H1 (cell line): ENCODE measurements around the gene KLK10. TPM values are rescaled to one million over a fixed set of nuclear protein-coding genes. Genes with fewer than 3 reads are reported as not detected.

ENCODE experiments used
- CTCF ChIA-PET: fragments of 300-600 bp; sonication (Branson Sonifier 250); formaldehyde crosslinking; loops from one replicate; lab custom pipeline; 2021; ENCODE audit not compliant: partially characterized antibody; lab: Charles Lee
- POLR2A ChIA-PET: fragments of 300-600 bp; sonication (Branson Sonifier 250); formaldehyde crosslinking; loops from one replicate; lab custom pipeline; 2021; ENCODE audit warnings: inconsistent platforms; ENCODE audit not compliant: partially characterized antibody; lab: Charles Lee
- DNase-seq, 2 experiments: peaks; one replicate each; pipeline versions ENCODE4 v3.0.0 to v3.0.0-alpha.2; 2010 to 2022; ENCODE audit warnings: low spot score in 2 of 2, low read depth in 1 of 2, mixed read lengths in 1 of 2
- FAIRE-seq: peaks from 2 replicates; lab custom pipeline; 2011; peaks lifted over from hg19 to GRCh38; lab: Jason Lieb, UNC
- H2AFZ ChIP-seq: 2 replicates; pipeline ENCODE4 v1.8.1; 2012; ENCODE audit warnings: low read length, inconsistent platforms
- H2AK5ac ChIP-seq: 2 replicates; pipeline ENCODE4 v1.6.1; 2013; ENCODE audit warnings: low read depth, low read length
- H2BK120ac ChIP-seq: replicated peaks from 2 replicates; pipeline ENCODE3; 2013; ENCODE audit warnings: low read depth, low read length, inconsistent platforms
- H2BK12ac ChIP-seq: 2 replicates; pipeline ENCODE4 v1.6.1; 2013; ENCODE audit warnings: low read depth, low read length
- H2BK15ac ChIP-seq: 2 replicates; pipeline ENCODE4 v1.6.1; 2013; ENCODE audit warnings: low read length
- H2BK20ac ChIP-seq: 2 replicates; pipeline ENCODE4 v1.6.1; 2013; ENCODE audit warnings: low read length
- H2BK5ac ChIP-seq: 2 replicates; pipeline ENCODE4 v1.6.1; 2013; ENCODE audit warnings: low read depth, low read length
- H3K14ac ChIP-seq: 2 replicates; pipeline ENCODE4 v1.6.1; 2013; ENCODE audit warnings: inconsistent platforms; ENCODE audit not compliant: insufficient read length
- H3K18ac ChIP-seq: 2 replicates; pipeline ENCODE4 v1.6.1; 2013; ENCODE audit warnings: low read length; ENCODE audit errors: extremely low read depth
- H3K23ac ChIP-seq: 2 replicates; pipeline ENCODE4 v1.6.1; 2013; ENCODE audit warnings: inconsistent platforms; ENCODE audit not compliant: insufficient read length
- H3K23me2 ChIP-seq: 2 replicates; pipeline ENCODE4 v1.6.1; 2013; ENCODE audit warnings: low read depth, low read length
- H3K27ac ChIP-seq: 2 replicates; pipeline ENCODE4 v1.6.1; 2011; ENCODE audit warnings: low read depth, low read length, inconsistent platforms
- H3K27me3 ChIP-seq, 4 experiments: replicated peaks in 1 of 4; 1 replicate in 1 of 4; 2 replicates in 3 of 4; pipeline versions ENCODE4 v1.6.1 to v1.8.1; 2011 to 2013; ENCODE audit warnings: low read length in 3 of 4, mild to moderate bottlenecking in 3 of 4, inconsistent platforms in 2 of 4, mixed read lengths in 2 of 4, moderate library complexity in 1 of 4; ENCODE audit not compliant: control insufficient read depth in 3 of 4, insufficient read depth in 3 of 4; ENCODE audit errors: extremely low read depth in 1 of 4
- H3K36me3 ChIP-seq, 4 experiments: 2 replicates each; pipeline versions ENCODE4 v1.6.1 to v1.8.1; 2011 to 2013; ENCODE audit warnings: mild to moderate bottlenecking in 4 of 4, low read length in 3 of 4, moderate library complexity in 2 of 4, control low read depth in 1 of 4, inconsistent platforms in 1 of 4; ENCODE audit not compliant: insufficient read depth in 4 of 4, control insufficient read depth in 2 of 4
- H3K4ac ChIP-seq: replicated peaks from 2 replicates; pipeline ENCODE3; 2013; ENCODE audit warnings: low read length, low read depth, mixed read lengths, inconsistent platforms; ENCODE audit not compliant: insufficient read length
- H3K4me1 ChIP-seq, 4 experiments: replicated peaks in 1 of 4; 1 replicate in 1 of 4; 2 replicates in 3 of 4; pipeline versions ENCODE4 v1.6.1 to v1.8.1; 2011 to 2013; ENCODE audit warnings: low read length in 3 of 4, inconsistent platforms in 2 of 4, mixed read lengths in 1 of 4; ENCODE audit not compliant: insufficient read depth in 4 of 4, control insufficient read depth in 3 of 4
- H3K4me2 ChIP-seq, 2 experiments: 2 replicates each; pipeline versions ENCODE4 v1.6.1 to v1.8.1; 2011 to 2013; ENCODE audit warnings: low read depth in 2 of 2, low read length in 2 of 2, control low read depth in 1 of 2, inconsistent platforms in 1 of 2, mild to moderate bottlenecking in 1 of 2; ENCODE audit not compliant: insufficient read depth in 1 of 2
- H3K4me3 ChIP-seq, 4 experiments: fragments of 200-600, 300-600 bp in 1 of 4; sonication (generic), shearing (Covaris generic), sonication (Bioruptor Twin) in 1 of 4; 2 replicates each; pipeline versions ENCODE4 v1.5.1 to v1.8.1; 2011 to 2016; ENCODE audit warnings: low read length in 4 of 4, low read depth in 3 of 4, control low read depth in 2 of 4, inconsistent platforms in 2 of 4, mild to moderate bottlenecking in 2 of 4, mixed read lengths in 1 of 4, moderate library complexity in 1 of 4; ENCODE audit not compliant: insufficient read depth in 2 of 4; ENCODE audit errors: extremely low read depth in 1 of 4
- H3K56ac ChIP-seq: replicated peaks from 2 replicates; pipeline ENCODE3; 2013; ENCODE audit warnings: low read depth, mild to moderate bottlenecking, mixed read lengths, low read length, inconsistent platforms; ENCODE audit not compliant: insufficient read length
- H3K79me1 ChIP-seq: 2 replicates; pipeline ENCODE4 v1.6.1; 2013; ENCODE audit warnings: low read depth, low read length, control low read depth
- H3K79me2 ChIP-seq, 2 experiments: 2 replicates each; pipeline versions ENCODE4 v1.6.1 to v1.8.1; 2012 to 2013; ENCODE audit warnings: low read length in 2 of 2, mild to moderate bottlenecking in 2 of 2, inconsistent platforms in 1 of 2; ENCODE audit not compliant: insufficient read depth in 2 of 2, control insufficient read depth in 1 of 2
- H3K9ac ChIP-seq, 4 experiments: replicated peaks in 1 of 4; 1 replicate in 1 of 4; 2 replicates in 3 of 4; pipeline versions ENCODE4 v1.6.1 to v1.8.1; 2011 to 2013; ENCODE audit warnings: low read depth in 3 of 4, low read length in 3 of 4, control low read depth in 2 of 4, mild to moderate bottlenecking in 2 of 4, moderate library complexity in 2 of 4, inconsistent platforms in 1 of 4; ENCODE audit errors: extremely low read depth in 1 of 4
- H3K9me3 ChIP-seq, 2 experiments: 2 replicates each; pipeline versions ENCODE4 v1.6.1 to v1.8.1; 2012 to 2013; ENCODE audit warnings: mild to moderate bottlenecking in 2 of 2, moderate library complexity in 2 of 2, control low read depth in 1 of 2, inconsistent platforms in 1 of 2, low read depth in 1 of 2, low read length in 1 of 2, mixed read lengths in 1 of 2; ENCODE audit not compliant: insufficient read depth in 2 of 2
- H4K20me1 ChIP-seq, 2 experiments: replicated peaks in 1 of 2; 2 replicates each; pipeline versions ENCODE3 to v1.8.1; 2011 to 2013; ENCODE audit warnings: inconsistent platforms in 2 of 2, low read length in 2 of 2, mild to moderate bottlenecking in 1 of 2; ENCODE audit not compliant: insufficient read depth in 2 of 2, control insufficient read depth in 1 of 2
- H4K5ac ChIP-seq: 2 replicates; pipeline ENCODE4 v1.6.1; 2013; ENCODE audit warnings: low read length, low read depth, mixed read lengths, inconsistent platforms; ENCODE audit not compliant: insufficient read length
- H4K8ac ChIP-seq: 2 replicates; pipeline ENCODE4 v1.8.0; 2013; ENCODE audit warnings: mild to moderate bottlenecking, moderate library complexity, low read length, inconsistent platforms; ENCODE audit not compliant: insufficient read depth; ENCODE audit errors: extremely low read depth
- H4K91ac ChIP-seq: replicated peaks from 2 replicates; pipeline ENCODE3; 2013; ENCODE audit warnings: low read length, mixed read lengths, inconsistent platforms; ENCODE audit not compliant: insufficient read length
- EGR1 ChIP-seq: IDR thresholded peaks from 2 replicates; pipeline ENCODE4 v1.6.1; 2011; ENCODE audit warnings: low read depth, low read length, borderline replicate concordance
- KDM4A ChIP-seq: IDR thresholded peaks from one replicate; pipeline ENCODE4 v1.7.1; 2012; ENCODE audit warnings: low read depth, mild to moderate bottlenecking, moderate library complexity, low read length, inconsistent platforms; ENCODE audit not compliant: severe bottlenecking
- NRF1 ChIP-seq: IDR thresholded peaks from 2 replicates; pipeline ENCODE4 v1.6.1; 2011; ENCODE audit warnings: mild to moderate bottlenecking, low read depth, low read length, improper control_type of control experiment
- PHF8 ChIP-seq: fragments of 200-600 bp; sonication (generic); conservative IDR thresholded peaks from 2 replicates; pipeline ENCODE4 v1.7.1; 2012; ENCODE audit warnings: low read depth, mild to moderate bottlenecking, inconsistent platforms, low read length, moderate library complexity
- SAP30 ChIP-seq: fragments of 300-600 bp; sonication (generic); IDR thresholded peaks from 2 replicates; pipeline ENCODE4 v1.7.1; 2012; ENCODE audit warnings: low read length, moderate library complexity, mild to moderate bottlenecking, inconsistent platforms; ENCODE audit not compliant: insufficient read depth, insufficient replicate concordance
- TAF1 ChIP-seq: IDR thresholded peaks from 2 replicates; pipeline ENCODE4 v1.6.1; 2011; ENCODE audit warnings: mild to moderate bottlenecking, low read depth, low read length
- TCF12 ChIP-seq: IDR thresholded peaks from 2 replicates; pipeline ENCODE4 v1.6.1; 2011; ENCODE audit warnings: low read depth, mild to moderate bottlenecking, low read length
- WGBS, 2 experiments: shearing (Covaris generic) in 1 of 2; methylation state at CpG; one replicate each; pipeline versions ENCODE4 v1.1.6 to v1.1.7; 2013 to 2015; ENCODE audit warnings: low lambda C conversion rate in 2 of 2, mixed read lengths in 2 of 2, inconsistent platforms in 1 of 2, low coverage in 1 of 2, missing lambda C conversion rate in 1 of 2; ENCODE audit not compliant: insufficient replicate concordance in 2 of 2, insufficient coverage in 1 of 2, insufficient read length in 1 of 2; ENCODE audit errors: extremely low coverage in 1 of 2, missing lambda C conversion rate in 1 of 2; 5-methylcytosine and 5-hydroxymethylcytosine counted together
- polyA plus RNA-seq, 7 experiments: library from polyadenylated mRNA; depleted of rRNA in 3 of 7; stranded (reverse) in 5 of 7; unstranded in 2 of 7; fragments of >200 nt in 5 of 7; fragments of 200-250 nt in 2 of 7; gene quantifications; 1 replicate in 5 of 7; 2 replicates in 1 of 7; 4 replicates in 1 of 7; pipeline versions ENCODE4 v1.2.1 to v1.2.3, GENCODE V29; 2011 to 2013; ENCODE audit warnings: missing spikeins in 2 of 7, mixed read lengths in 2 of 7
- total RNA-seq: library from RNA; stranded (reverse); fragmentation: NEBNext Ultra II Directional; extraction: Animal tissue kit (Norgen Biotek cat#: 25700); gene quantifications from 2 replicates; pipeline ENCODE4 v1.2.1, GENCODE V29; 2021

The KLK10 gene
- total and polyA plus RNA-seq, 2 of the 8 experiments (the other 6 are each of a cell fraction or from before 2014, with no cell fraction given): 4.8 to 9.7 TPM

- H3K56ac ChIP-seq: no peak within 1 kb of the TSS
- peaks cover 0 to 9% (median 1%) of the 10 kb centered on the region in 4 experiments; a peak in 3 of 7 replicates for H3K27me3 ChIP-seq
- H3K18ac ChIP-seq: no peak within 1 kb of the TSS; the same call in 1 of the 2 replicates
- peak within 1 kb of the TSS; percentile 56 to 71 for H3K4me2 ChIP-seq
- H4K8ac ChIP-seq: no peak within 1 kb of the TSS
- POLR2A ChIA-PET: no interaction called here
- CTCF ChIA-PET: interaction anchor here (0.5 to 0.9 kb wide), 3 partner anchors 9 to 23 kb away, joined by 3 to 4 read pairs (median 3); no protein-coding TSS in a partner anchor
- peak within 1 kb of the TSS in 2 of 4 experiments; percentile 28 to 57; a peak in 5 of 8 replicates for H3K4me3 ChIP-seq
- H2BK20ac ChIP-seq: no peak within 1 kb of the TSS
- H2BK5ac ChIP-seq: no peak within 1 kb of the TSS
- H3K79me1 ChIP-seq: no peaks in the 10 kb centered on the region
- DNase-seq (peak in 1 of 2 experiments; percentile 66), FAIRE-seq (no peak)
- H3K9me3 ChIP-seq: no peaks in the 10 kb centered on the region
- no peak within 1 kb of the TSS for H2BK120ac ChIP-seq
- H3K14ac ChIP-seq: no peak within 1 kb of the TSS
- H3K4ac ChIP-seq: peak within 1 kb of the TSS; percentile 69
- peak within 1 kb of the TSS; percentile 31 for H4K5ac ChIP-seq
- H2AFZ ChIP-seq: peak within 1 kb of the TSS; percentile 73; the same call in 1 of the 2 replicates
- TF ChIP-seq TCF12 (no peak), SAP30 (no peak), EGR1 (peak; percentile 64; the same call in 1 of the 2 replicates), NRF1 (no peak), KDM4A (peak; percentile 57), PHF8 (no peak), TAF1 (no peak)
- no peaks in the 10 kb centered on the region for H3K79me2 ChIP-seq
- H3K23me2 ChIP-seq: peaks cover 2% of the 10 kb centered on the region; the same call in 1 of the 2 replicates
- no peak within 1 kb of the TSS for H3K9ac ChIP-seq
- no peaks in the 10 kb centered on the region; a peak in 2 of 8 replicates for H3K36me3 ChIP-seq
- peaks cover 0 to 20% (median 7%) of the 10 kb centered on the region in 4 experiments; a peak in 5 of 7 replicates for H3K4me1 ChIP-seq
- no peak within 1 kb of the TSS for H2BK15ac ChIP-seq
- H2BK12ac ChIP-seq: 0 out of 2 replicates have a peak within 1 kb of the TSS, but pooled peaks have one; percentile 60
- H4K20me1 ChIP-seq: no peaks in the 10 kb centered on the region
- WGBS, 2 experiments: 40% methylated on average over 22 of the region's 28 CpGs; no CpG with 5 or more reads in 1 of the 2 experiments
- no peak within 1 kb of the TSS for H2AK5ac ChIP-seq
- no peak within 1 kb of the TSS for H3K23ac ChIP-seq
- no peak within 1 kb of the TSS for H4K91ac ChIP-seq
- no peak within 1 kb of the TSS for H3K27ac ChIP-seq
These were observed 35.8 kb downstream of the KLK10 start, which contains the start of gene KLK7 for GRCh38 chr19:50983625-50984292. TSS of gene KLK7 (minus strand) at chr19:50983917. CDS start at chr19:50982399, 1,518 bp downstream.
